Tibial artery (tissue), 4 donors: ENCODE measurements around the gene SF3B2.

Experiments used
- DNase-seq, 2 donors: peaks; one replicate each; pipeline ENCODE4 v3.0.0-alpha.2; 2019
- H3K27ac ChIP-seq, 2 donors: fragments of 200-600 bp; sonication (generic) in 1 of 2; 1 replicate in 1 of 2; 2 replicates in 1 of 2; pipeline ENCODE4 v1.5.1; 2018 to 2019; ENCODE audit warnings: mild to moderate bottlenecking in 1 of 2
- H3K27me3 ChIP-seq, 2 donors: fragments of 200-600 bp; sonication (generic) in 1 of 2; one replicate each; pipeline versions ENCODE4 v1.5.1 to v1.6.0; 2016 to 2019
- H3K36me3 ChIP-seq, 3 donors: fragments of 200-600 bp; sonication (generic) in 2 of 3; one replicate each; pipeline ENCODE4 v1.5.1; 2016 to 2019; ENCODE audit warnings: mild to moderate bottlenecking in 2 of 3
- H3K4me1 ChIP-seq, 4 donors: fragments of 200-600 bp; sonication (generic) in 2 of 4; 1 replicate in 3 of 4; 2 replicates in 1 of 4; pipeline ENCODE4 v1.5.1; 2016 to 2019
- H3K4me3 ChIP-seq, 2 donors: fragments of 200-600 bp; sonication (generic) in 1 of 2; 1 replicate in 1 of 2; 2 replicates in 1 of 2; pipeline ENCODE4 v1.5.1; 2018 to 2019; ENCODE audit warnings: mild to moderate bottlenecking in 2 of 2
- H3K9me3 ChIP-seq, 3 donors: fragments of 200-600 bp; sonication (generic) in 1 of 3; one replicate each; pipeline ENCODE4 v1.5.1; 2016 to 2019
- CTCF ChIP-seq, 2 experiments: fragments of 200-600 bp in 1 of 2; fragments of 450-650 bp in 1 of 2; IDR thresholded peaks; one replicate each; pipeline ENCODE4 v1.5.1; 2017 to 2019; ENCODE audit warnings: antibody characterized with exemption in 2 of 2, mild to moderate bottlenecking in 1 of 2, moderate library complexity in 1 of 2
- intact Hi-C: fragments of 100-400 bp; cut with DNase I; formaldehyde crosslinking; loops from one replicate; pipeline ENCODE4 v1.15.0; 2023; ENCODE audit warnings: low total_unique reads

The SF3B2 gene

GRCh38 chr11:66068923-66069714 lies 17.0 kb downstream of the SF3B2 start:
- Histone ChIP-seq H3K4me3 (peak overlapping the region; percentile 60 to 90), H3K27ac (peak overlapping the region; percentile 94 to 97), H3K9me3 (no peaks in the 10 kb centered on the region), H3K27me3 (no peaks in the 10 kb centered on the region), H3K36me3 (peaks cover 38 to 43% (median 38%) of the 10 kb centered on the region in 3 donors), H3K4me1 (peaks cover 5 to 31% (median 25%) of the 10 kb centered on the region in 4 donors)
- intact Hi-C loops, result no loop called here
- TF ChIP-seq CTCF (IDR thresholded peaks at IDR 0.05), result peak in 1 of 2 experiments; percentile 13
- peak; percentile 62 to 86 for DNase-seq

GRCh38 chr11:66069715-66070603 lies 17.8 kb downstream of the SF3B2 start, which contains the start of gene PACS1:
Gene PACS1, plus strand, starts transcription at chr11:66070272. Its CDS starts 215 bp downstream, at chr11:66070487.
- intact Hi-C loops, result no loop called here
- peak within 1 kb of the TSS; percentile 94 to 97 for H3K27ac ChIP-seq
- peak within 1 kb of the TSS; percentile 60 to 90 for H3K4me3 ChIP-seq
- H3K36me3 ChIP-seq, result peaks cover 30 to 35% (median 34%) of the 10 kb centered on the region in 3 donors
- H3K4me1 ChIP-seq, result peaks cover 5 to 31% (median 25%) of the 10 kb centered on the region in 4 donors
- H3K9me3 ChIP-seq, result no peaks in the 10 kb centered on the region
- peak in 1 of 2 experiments; percentile 57 for TF ChIP-seq CTCF (IDR thresholded peaks at IDR 0.05)
- no peaks in the 10 kb centered on the region for H3K27me3 ChIP-seq
- peak; percentile 65 to 90 for DNase-seq

- H3K36me3 ChIP-seq, result peaks cover 22 to 33% (median 30%) of the 10 kb centered on the region in 3 donors
- intact Hi-C loops, result no loop called here
- DNase-seq, result peak; percentile 73 to 85
- no peak for TF ChIP-seq CTCF (IDR thresholded peaks at IDR 0.05)
- peak overlapping the region; percentile 94 to 97 for H3K27ac ChIP-seq
- no peaks in the 10 kb centered on the region for H3K27me3 ChIP-seq
- no peaks in the 10 kb centered on the region for H3K9me3 ChIP-seq
- H3K4me3 ChIP-seq, result peak overlapping the region; percentile 60 to 90
- H3K4me1 ChIP-seq, result peaks cover 5 to 31% (median 25%) of the 10 kb centered on the region in 4 donors
These were observed 18.6 kb downstream of the SF3B2 start for GRCh38 chr11:66070604-66071380.

- Histone ChIP-seq H3K4me3 (peak overlapping the region; percentile 60 to 90), H3K27ac (peak overlapping the region; percentile 94 to 97), H3K36me3 (peaks cover 16 to 27% (median 24%) of the 10 kb centered on the region in 3 donors), H3K4me1 (peaks cover 5 to 33% (median 28%) of the 10 kb centered on the region in 4 donors), H3K9me3 (no peaks in the 10 kb centered on the region), H3K27me3 (no peaks in the 10 kb centered on the region)
- intact Hi-C loops, result no loop called here
- no peak for TF ChIP-seq CTCF (IDR thresholded peaks at IDR 0.05)
- DNase-seq, result no peak
These were observed 19.2 kb downstream of the SF3B2 start for GRCh38 chr11:66071381-66071801.

- H3K27ac ChIP-seq, result peak overlapping the region; percentile 94 to 97
- H3K9me3 ChIP-seq, result no peaks in the 10 kb centered on the region
- TF ChIP-seq CTCF (IDR thresholded peaks at IDR 0.05), result no peak
- H3K4me1 ChIP-seq, result peaks cover 5 to 40% (median 35%) of the 10 kb centered on the region in 4 donors
- H3K27me3 ChIP-seq, result no peaks in the 10 kb centered on the region
- peaks cover 10 to 20% (median 17%) of the 10 kb centered on the region in 3 donors for H3K36me3 ChIP-seq
- DNase-seq, result no peak
- intact Hi-C loops, result no loop called here
- no peak overlapping the region for H3K4me3 ChIP-seq
These were observed 19.9 kb downstream of the SF3B2 start for GRCh38 chr11:66072081-66072480.
